H1 (cell line): ENCODE measurements around the gene NPFFR1. TPM values are rescaled to one million over a fixed set of nuclear protein-coding genes. Genes with fewer than 3 reads are reported as not detected.

Experiments
- CTCF ChIA-PET: fragments of 300-600 bp; sonication (Branson Sonifier 250); formaldehyde crosslinking; loops from one replicate; lab custom pipeline; 2021; ENCODE audit not compliant: partially characterized antibody; lab: Charles Lee
- POLR2A ChIA-PET: fragments of 300-600 bp; sonication (Branson Sonifier 250); formaldehyde crosslinking; loops from one replicate; lab custom pipeline; 2021; ENCODE audit warnings: inconsistent platforms; ENCODE audit not compliant: partially characterized antibody; lab: Charles Lee
- DNase-seq, 2 experiments: peaks; one replicate each; pipeline versions ENCODE4 v3.0.0 to v3.0.0-alpha.2; 2010 to 2022; ENCODE audit warnings: low spot score in 2 of 2, low read depth in 1 of 2, mixed read lengths in 1 of 2
- FAIRE-seq: peaks from 2 replicates; lab custom pipeline; 2011; peaks lifted over from hg19 to GRCh38; lab: Jason Lieb, UNC
- H2AFZ ChIP-seq: 2 replicates; pipeline ENCODE4 v1.8.1; 2012; ENCODE audit warnings: low read length, inconsistent platforms
- H2AK5ac ChIP-seq: 2 replicates; pipeline ENCODE4 v1.6.1; 2013; ENCODE audit warnings: low read depth, low read length
- H2BK120ac ChIP-seq: replicated peaks from 2 replicates; pipeline ENCODE3; 2013; ENCODE audit warnings: low read depth, low read length, inconsistent platforms
- H2BK12ac ChIP-seq: 2 replicates; pipeline ENCODE4 v1.6.1; 2013; ENCODE audit warnings: low read depth, low read length
- H2BK15ac ChIP-seq: 2 replicates; pipeline ENCODE4 v1.6.1; 2013; ENCODE audit warnings: low read length
- H2BK20ac ChIP-seq: 2 replicates; pipeline ENCODE4 v1.6.1; 2013; ENCODE audit warnings: low read length
- H2BK5ac ChIP-seq: 2 replicates; pipeline ENCODE4 v1.6.1; 2013; ENCODE audit warnings: low read depth, low read length
- H3K14ac ChIP-seq: 2 replicates; pipeline ENCODE4 v1.6.1; 2013; ENCODE audit warnings: inconsistent platforms; ENCODE audit not compliant: insufficient read length
- H3K18ac ChIP-seq: 2 replicates; pipeline ENCODE4 v1.6.1; 2013; ENCODE audit warnings: low read length; ENCODE audit errors: extremely low read depth
- H3K23ac ChIP-seq: 2 replicates; pipeline ENCODE4 v1.6.1; 2013; ENCODE audit warnings: inconsistent platforms; ENCODE audit not compliant: insufficient read length
- H3K23me2 ChIP-seq: 2 replicates; pipeline ENCODE4 v1.6.1; 2013; ENCODE audit warnings: low read depth, low read length
- H3K27ac ChIP-seq: 2 replicates; pipeline ENCODE4 v1.6.1; 2011; ENCODE audit warnings: low read depth, low read length, inconsistent platforms
- H3K27me3 ChIP-seq, 4 experiments: replicated peaks in 1 of 4; 1 replicate in 1 of 4; 2 replicates in 3 of 4; pipeline versions ENCODE4 v1.6.1 to v1.8.1; 2011 to 2013; ENCODE audit warnings: low read length in 3 of 4, mild to moderate bottlenecking in 3 of 4, inconsistent platforms in 2 of 4, mixed read lengths in 2 of 4, moderate library complexity in 1 of 4; ENCODE audit not compliant: control insufficient read depth in 3 of 4, insufficient read depth in 3 of 4; ENCODE audit errors: extremely low read depth in 1 of 4
- H3K36me3 ChIP-seq, 4 experiments: 2 replicates each; pipeline versions ENCODE4 v1.6.1 to v1.8.1; 2011 to 2013; ENCODE audit warnings: mild to moderate bottlenecking in 4 of 4, low read length in 3 of 4, moderate library complexity in 2 of 4, control low read depth in 1 of 4, inconsistent platforms in 1 of 4; ENCODE audit not compliant: insufficient read depth in 4 of 4, control insufficient read depth in 2 of 4
- H3K4ac ChIP-seq: replicated peaks from 2 replicates; pipeline ENCODE3; 2013; ENCODE audit warnings: low read length, low read depth, mixed read lengths, inconsistent platforms; ENCODE audit not compliant: insufficient read length
- H3K4me1 ChIP-seq, 4 experiments: replicated peaks in 1 of 4; 1 replicate in 1 of 4; 2 replicates in 3 of 4; pipeline versions ENCODE4 v1.6.1 to v1.8.1; 2011 to 2013; ENCODE audit warnings: low read length in 3 of 4, inconsistent platforms in 2 of 4, mixed read lengths in 1 of 4; ENCODE audit not compliant: insufficient read depth in 4 of 4, control insufficient read depth in 3 of 4
- H3K4me2 ChIP-seq, 2 experiments: 2 replicates each; pipeline versions ENCODE4 v1.6.1 to v1.8.1; 2011 to 2013; ENCODE audit warnings: low read depth in 2 of 2, low read length in 2 of 2, control low read depth in 1 of 2, inconsistent platforms in 1 of 2, mild to moderate bottlenecking in 1 of 2; ENCODE audit not compliant: insufficient read depth in 1 of 2
- H3K4me3 ChIP-seq, 4 experiments: fragments of 200-600, 300-600 bp in 1 of 4; sonication (generic), shearing (Covaris generic), sonication (Bioruptor Twin) in 1 of 4; 2 replicates each; pipeline versions ENCODE4 v1.5.1 to v1.8.1; 2011 to 2016; ENCODE audit warnings: low read length in 4 of 4, low read depth in 3 of 4, control low read depth in 2 of 4, inconsistent platforms in 2 of 4, mild to moderate bottlenecking in 2 of 4, mixed read lengths in 1 of 4, moderate library complexity in 1 of 4; ENCODE audit not compliant: insufficient read depth in 2 of 4; ENCODE audit errors: extremely low read depth in 1 of 4
- H3K56ac ChIP-seq: replicated peaks from 2 replicates; pipeline ENCODE3; 2013; ENCODE audit warnings: low read depth, mild to moderate bottlenecking, mixed read lengths, low read length, inconsistent platforms; ENCODE audit not compliant: insufficient read length
- H3K79me1 ChIP-seq: 2 replicates; pipeline ENCODE4 v1.6.1; 2013; ENCODE audit warnings: low read depth, low read length, control low read depth
- H3K79me2 ChIP-seq, 2 experiments: 2 replicates each; pipeline versions ENCODE4 v1.6.1 to v1.8.1; 2012 to 2013; ENCODE audit warnings: low read length in 2 of 2, mild to moderate bottlenecking in 2 of 2, inconsistent platforms in 1 of 2; ENCODE audit not compliant: insufficient read depth in 2 of 2, control insufficient read depth in 1 of 2
- H3K9ac ChIP-seq, 4 experiments: replicated peaks in 1 of 4; 1 replicate in 1 of 4; 2 replicates in 3 of 4; pipeline versions ENCODE4 v1.6.1 to v1.8.1; 2011 to 2013; ENCODE audit warnings: low read depth in 3 of 4, low read length in 3 of 4, control low read depth in 2 of 4, mild to moderate bottlenecking in 2 of 4, moderate library complexity in 2 of 4, inconsistent platforms in 1 of 4; ENCODE audit errors: extremely low read depth in 1 of 4
- H3K9me3 ChIP-seq, 2 experiments: 2 replicates each; pipeline versions ENCODE4 v1.6.1 to v1.8.1; 2012 to 2013; ENCODE audit warnings: mild to moderate bottlenecking in 2 of 2, moderate library complexity in 2 of 2, control low read depth in 1 of 2, inconsistent platforms in 1 of 2, low read depth in 1 of 2, low read length in 1 of 2, mixed read lengths in 1 of 2; ENCODE audit not compliant: insufficient read depth in 2 of 2
- H4K20me1 ChIP-seq, 2 experiments: replicated peaks in 1 of 2; 2 replicates each; pipeline versions ENCODE3 to v1.8.1; 2011 to 2013; ENCODE audit warnings: inconsistent platforms in 2 of 2, low read length in 2 of 2, mild to moderate bottlenecking in 1 of 2; ENCODE audit not compliant: insufficient read depth in 2 of 2, control insufficient read depth in 1 of 2
- H4K5ac ChIP-seq: 2 replicates; pipeline ENCODE4 v1.6.1; 2013; ENCODE audit warnings: low read length, low read depth, mixed read lengths, inconsistent platforms; ENCODE audit not compliant: insufficient read length
- H4K8ac ChIP-seq: 2 replicates; pipeline ENCODE4 v1.8.0; 2013; ENCODE audit warnings: mild to moderate bottlenecking, moderate library complexity, low read length, inconsistent platforms; ENCODE audit not compliant: insufficient read depth; ENCODE audit errors: extremely low read depth
- H4K91ac ChIP-seq: replicated peaks from 2 replicates; pipeline ENCODE3; 2013; ENCODE audit warnings: low read length, mixed read lengths, inconsistent platforms; ENCODE audit not compliant: insufficient read length
- NRF1 ChIP-seq: IDR thresholded peaks from 2 replicates; pipeline ENCODE4 v1.6.1; 2011; ENCODE audit warnings: mild to moderate bottlenecking, low read depth, low read length, improper control_type of control experiment
- POU5F1 ChIP-seq: IDR thresholded peaks from 2 replicates; pipeline ENCODE4 v1.6.1; 2011; ENCODE audit warnings: low read depth, mild to moderate bottlenecking, low read length, moderate library complexity
- RAD21 ChIP-seq, 2 experiments: IDR thresholded peaks in 1 of 2; conservative IDR thresholded peaks in 1 of 2; 2 replicates each; pipeline ENCODE4 v1.6.1; 2011; ENCODE audit warnings: low read depth in 2 of 2, low read length in 2 of 2, improper control_type of control experiment in 1 of 2, inconsistent platforms in 1 of 2, mild to moderate bottlenecking in 1 of 2, moderate library complexity in 1 of 2
- SIX5 ChIP-seq: IDR thresholded peaks from 2 replicates; pipeline ENCODE4 v1.6.1; 2011; ENCODE audit warnings: mild to moderate bottlenecking, low read depth, low read length
- TAF1 ChIP-seq: IDR thresholded peaks from 2 replicates; pipeline ENCODE4 v1.6.1; 2011; ENCODE audit warnings: mild to moderate bottlenecking, low read depth, low read length
- TAF7 ChIP-seq: optimal IDR thresholded peaks from 2 replicates; pipeline ENCODE3; 2011; ENCODE audit warnings: low read depth, mild to moderate bottlenecking, inconsistent platforms, low read length, moderate library complexity, borderline replicate concordance
- WGBS, 2 experiments: shearing (Covaris generic) in 1 of 2; methylation state at CpG; one replicate each; pipeline versions ENCODE4 v1.1.6 to v1.1.7; 2013 to 2015; ENCODE audit warnings: low lambda C conversion rate in 2 of 2, mixed read lengths in 2 of 2, inconsistent platforms in 1 of 2, low coverage in 1 of 2, missing lambda C conversion rate in 1 of 2; ENCODE audit not compliant: insufficient replicate concordance in 2 of 2, insufficient coverage in 1 of 2, insufficient read length in 1 of 2; ENCODE audit errors: extremely low coverage in 1 of 2, missing lambda C conversion rate in 1 of 2; 5-methylcytosine and 5-hydroxymethylcytosine counted together
- polyA plus RNA-seq, 7 experiments: library from polyadenylated mRNA; depleted of rRNA in 3 of 7; stranded (reverse) in 5 of 7; unstranded in 2 of 7; fragments of >200 nt in 5 of 7; fragments of 200-250 nt in 2 of 7; gene quantifications; 1 replicate in 5 of 7; 2 replicates in 1 of 7; 4 replicates in 1 of 7; pipeline versions ENCODE4 v1.2.1 to v1.2.3, GENCODE V29; 2011 to 2013; ENCODE audit warnings: missing spikeins in 2 of 7, mixed read lengths in 2 of 7
- total RNA-seq: library from RNA; stranded (reverse); fragmentation: NEBNext Ultra II Directional; extraction: Animal tissue kit (Norgen Biotek cat#: 25700); gene quantifications from 2 replicates; pipeline ENCODE4 v1.2.1, GENCODE V29; 2021
- TF ChIP-seq, protein P1 (sequence below): IDR thresholded peaks from 2 replicates; pipeline ENCODE4 v1.6.1; 2011; ENCODE audit warnings: low read depth, mild to moderate bottlenecking, low read length; ENCODE audit not compliant: insufficient read depth
- TF ChIP-seq, protein P2 (sequence below): IDR thresholded peaks from 2 replicates; pipeline ENCODE4 v1.6.1; 2012; ENCODE audit warnings: low read length, inconsistent platforms

Gene NPFFR1
- total and polyA plus RNA-seq, 2 of the 8 experiments (the other 6 are each of a cell fraction or from before 2014, with no cell fraction given) = 0.02 to 0.06 TPM

DNA sequence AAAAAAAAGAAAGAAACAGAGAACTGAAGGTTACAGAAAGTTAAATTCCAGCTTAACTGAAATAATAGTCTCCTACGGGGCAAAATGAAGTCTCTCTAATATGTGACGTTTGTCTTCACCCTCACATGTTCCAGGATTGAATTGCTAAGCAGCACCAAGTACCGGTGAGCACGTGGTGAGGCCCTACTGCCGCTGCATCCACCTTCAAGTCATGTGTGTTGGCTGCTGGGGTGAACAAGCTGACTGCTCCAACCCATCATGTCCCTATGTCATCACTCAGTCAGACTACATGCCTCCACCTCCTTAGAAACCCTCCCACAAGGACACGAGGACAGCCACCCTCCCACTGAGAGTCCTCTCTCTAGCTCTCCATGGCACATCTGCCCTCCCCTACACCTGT is 35.4 kb upstream of the NPFFR1 start:
- ChIA-PET POLR2A (no interaction called here), CTCF (interaction anchor here (0.8 to 2.0 kb wide), 4 partner anchors 29 to 142 kb away, joined by 3 to 7 read pairs (median 5); no protein-coding TSS in a partner anchor)
- FAIRE-seq = no peak

More for the DNA sequence above, 35.4 kb upstream of the NPFFR1 start:
- Histone ChIP-seq H3K9me3 (no peaks in the 10 kb centered on the region), H3K23ac (no peak overlapping the region), H4K20me1 (peaks cover 0 to 2% of the 10 kb centered on the region in 2 experiments), H3K4ac (no peak overlapping the region), H2BK15ac (no peak overlapping the region), H3K4me2 (no peak overlapping the region), H2AFZ (no peak overlapping the region), H2AK5ac (no peak overlapping the region), H3K27ac (no peak overlapping the region), H3K27me3 (no peaks in the 10 kb centered on the region), H2BK20ac (no peak overlapping the region), H4K91ac (no peak overlapping the region), H3K79me2 (no peaks in the 10 kb centered on the region), H3K23me2 (no peaks in the 10 kb centered on the region), H3K4me3 (no peak overlapping the region), H4K5ac (no peak overlapping the region), H2BK120ac (no peak overlapping the region), H3K9ac (no peak overlapping the region), H4K8ac (no peak overlapping the region), H3K56ac (no peak overlapping the region), H2BK12ac (no peak overlapping the region), H3K18ac (no peak overlapping the region), H2BK5ac (no peak overlapping the region), H3K14ac (no peak overlapping the region), H3K79me1 (no peaks in the 10 kb centered on the region; the same call in 1 of the 2 replicates), H3K36me3 (no peaks in the 10 kb centered on the region), H3K4me1 (peaks cover 0 to 7% (median 2%) of the 10 kb centered on the region in 4 experiments; a peak in 4 of 7 replicates)
- TF ChIP-seq, protein P1, sequence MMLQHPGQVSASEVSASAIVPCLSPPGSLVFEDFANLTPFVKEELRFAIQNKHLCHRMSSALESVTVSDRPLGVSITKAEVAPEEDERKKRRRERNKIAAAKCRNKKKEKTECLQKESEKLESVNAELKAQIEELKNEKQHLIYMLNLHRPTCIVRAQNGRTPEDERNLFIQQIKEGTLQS = no peak
- TF ChIP-seq POU5F1 (no peak), RAD21 (IDR thresholded peaks at IDR 0.05 in 1 of 2, conservative IDR thresholded peaks at IDR 0.05 in 1 of 2; ENCODE audit: low read depth in 2 of 2, low read length in 2 of 2) (no peak), TAF7 (no peak), TAF1 (no peak), SIX5 (no peak), NRF1 (no peak)
- TF ChIP-seq, protein P2, sequence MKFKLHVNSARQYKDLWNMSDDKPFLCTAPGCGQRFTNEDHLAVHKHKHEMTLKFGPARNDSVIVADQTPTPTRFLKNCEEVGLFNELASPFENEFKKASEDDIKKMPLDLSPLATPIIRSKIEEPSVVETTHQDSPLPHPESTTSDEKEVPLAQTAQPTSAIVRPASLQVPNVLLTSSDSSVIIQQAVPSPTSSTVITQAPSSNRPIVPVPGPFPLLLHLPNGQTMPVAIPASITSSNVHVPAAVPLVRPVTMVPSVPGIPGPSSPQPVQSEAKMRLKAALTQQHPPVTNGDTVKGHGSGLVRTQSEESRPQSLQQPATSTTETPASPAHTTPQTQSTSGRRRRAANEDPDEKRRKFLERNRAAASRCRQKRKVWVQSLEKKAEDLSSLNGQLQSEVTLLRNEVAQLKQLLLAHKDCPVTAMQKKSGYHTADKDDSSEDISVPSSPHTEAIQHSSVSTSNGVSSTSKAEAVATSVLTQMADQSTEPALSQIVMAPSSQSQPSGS = no peak
- WGBS, 2 experiments = 88% methylated on average over 6 of the region's 6 CpGs; no CpG with 5 or more reads in 1 of the 2 experiments
- no peak for DNase-seq
